Measurements from ENCODE around the gene LRPAP1. TPM values are rescaled to one million over a fixed set of nuclear protein-coding genes. Genes with fewer than 3 reads are reported as not detected.

The LRPAP1 gene
- polyA plus RNA-seq, 1 donor from 2014 or later: 91.1 TPM

- H3K79me2 ChIP-seq (replicated peaks; ENCODE audit: insufficient read depth, low read length): no peaks in the 10 kb centered on the region
- TF ChIP-seq RAD21 (conservative IDR thresholded peaks at IDR 0.05): no peak
- TF ChIP-seq MXI1 (conservative IDR thresholded peaks at IDR 0.05; ENCODE audit: poor library complexity, severe bottlenecking): no peak
- TF ChIP-seq EZH2 (IDR thresholded peaks at IDR 0.05; ENCODE audit: borderline replicate concordance, insufficient read depth, low read length, poor library complexity, severe bottlenecking): no peak
- no peaks in the 10 kb centered on the region for H3F3A ChIP-seq (ENCODE audit: insufficient read depth, low read length, poor library complexity, severe bottlenecking)
- no peak overlapping the region for H3K9ac ChIP-seq (ENCODE audit: low read length)
- H3K9me3 ChIP-seq (ENCODE audit: low read length): no peaks in the 10 kb centered on the region
- H3K27ac ChIP-seq (ENCODE audit: low read length): no peak overlapping the region
- H3K27me3 ChIP-seq (ENCODE audit: insufficient read depth, low read depth, low read length): no peaks in the 10 kb centered on the region
- H3K4me3 ChIP-seq (ENCODE audit: low read length): no peak overlapping the region
- H3K4me2 ChIP-seq (ENCODE audit: low read length): no peak overlapping the region
- H3K9me2 ChIP-seq (ENCODE audit: insufficient read depth, low read length): no peaks in the 10 kb centered on the region
- H2AFZ ChIP-seq (ENCODE audit: low read depth, low read length): no peak overlapping the region
- H4K20me1 ChIP-seq (ENCODE audit: insufficient read depth): no peaks in the 10 kb centered on the region
- no peaks in the 10 kb centered on the region for H3K36me3 ChIP-seq (ENCODE audit: insufficient read depth, low read length)
Observed at GRCh38 chr4:3516836-3517730, 15.1 kb downstream of the LRPAP1 start.

GRCh38 chr4:3516061-3516835 is 16.0 kb downstream of the LRPAP1 start:
- Histone ChIP-seq H3K4me3 (ENCODE audit: low read length) (no peak overlapping the region), H3K27ac (ENCODE audit: low read length) (no peak overlapping the region), H3K79me2 (replicated peaks; ENCODE audit: insufficient read depth, low read length) (no peaks in the 10 kb centered on the region), H3K9me2 (ENCODE audit: insufficient read depth, low read length) (no peaks in the 10 kb centered on the region), H3F3A (ENCODE audit: insufficient read depth, low read length, poor library complexity, severe bottlenecking) (no peaks in the 10 kb centered on the region), H3K27me3 (ENCODE audit: insufficient read depth, low read depth, low read length) (no peaks in the 10 kb centered on the region), H4K20me1 (ENCODE audit: insufficient read depth) (no peaks in the 10 kb centered on the region), H3K9ac (ENCODE audit: low read length) (no peak overlapping the region), H2AFZ (ENCODE audit: low read depth, low read length) (no peak overlapping the region), H3K36me3 (ENCODE audit: insufficient read depth, low read length) (no peaks in the 10 kb centered on the region), H3K4me2 (ENCODE audit: low read length) (no peak overlapping the region), H3K9me3 (ENCODE audit: low read length) (no peaks in the 10 kb centered on the region)
- no peak for TF ChIP-seq CTCF (IDR thresholded peaks at IDR 0.05; ENCODE audit: poor library complexity, severe bottlenecking)
- TF ChIP-seq RAD21 (conservative IDR thresholded peaks at IDR 0.05): no peak
- no peak for TF ChIP-seq TAF1 (IDR thresholded peaks at IDR 0.05; ENCODE audit: low read depth)
- no peak for TF ChIP-seq REST (IDR thresholded peaks at IDR 0.05; ENCODE audit: borderline replicate concordance)
- no peak for TF ChIP-seq EZH2 (IDR thresholded peaks at IDR 0.05; ENCODE audit: borderline replicate concordance, insufficient read depth, low read length, poor library complexity, severe bottlenecking)
